Fibroblast of pulmonary artery (primary cell): ENCODE data around the gene ERBB4.

Experiments
- DNase-seq: peaks from one replicate; pipeline ENCODE4 v3.0.0-alpha.2; 2010; ENCODE audit warnings: low read depth
- H3K4me3 ChIP-seq: replicated peaks from 2 replicates; pipeline ENCODE4 v1.5.1; 2011; ENCODE audit warnings: low read depth, mild to moderate bottlenecking, control low read depth, low read length, moderate library complexity
- CTCF ChIP-seq: IDR thresholded peaks from 2 replicates; pipeline ENCODE4 v1.5.1; 2011; ENCODE audit warnings: mild to moderate bottlenecking, control low read depth, low read length, inconsistent platforms; ENCODE audit errors: missing control alignments

ERBB4 gene

GRCh38 chr2:212147921-212148513 is 390.6 kb downstream of the ERBB4 start:
- peak; percentile 49 for TF ChIP-seq CTCF
- DNase-seq: peak; percentile 35
- H3K4me3 ChIP-seq: no peak overlapping the region

GRCh38 chr2:212146416-212146815 is 392.2 kb downstream of the ERBB4 start:
- TF ChIP-seq CTCF: no peak
- H3K4me3 ChIP-seq: no peak overlapping the region
- DNase-seq: no peak

GRCh38 chr2:212145121-212145520 is 393.5 kb downstream of the ERBB4 start:
- peak; percentile 50 for DNase-seq
- TF ChIP-seq CTCF: no peak
- no peak overlapping the region for H3K4me3 ChIP-seq

- no peak overlapping the region for H3K4me3 ChIP-seq
- DNase-seq: no peak
- no peak for TF ChIP-seq CTCF
Observed at GRCh38 chr2:212142631-212143030, 396.0 kb downstream of the ERBB4 start.

GRCh38 chr2:212141499-212141898 is 397.1 kb downstream of the ERBB4 start:
- no peak for DNase-seq
- no peak overlapping the region for H3K4me3 ChIP-seq
- no peak for TF ChIP-seq CTCF

GRCh38 chr2:212136216-212136795 is 402.3 kb downstream of the ERBB4 start:
- no peak for DNase-seq
- no peak for TF ChIP-seq CTCF

GRCh38 chr2:212135739-212136138 is 402.9 kb downstream of the ERBB4 start:
- no peak for TF ChIP-seq CTCF
- no peak for DNase-seq
- no peak overlapping the region for H3K4me3 ChIP-seq

More at GRCh38 chr2:212136216-212136795, 402.3 kb downstream of the ERBB4 start:
- H3K4me3 ChIP-seq: no peak overlapping the region
